DND-41 (cell line): ENCODE results near the gene RNF217.

Source experiments
- ATAC-seq: fragments of 200-7000 bp; cut with Tn5 transposase; 3 replicates; pipeline ENCODE4 v1.9.1; 2021; ENCODE audit warnings: low read depth; ENCODE audit not compliant: insufficient read depth
- DNase-seq: peaks from one replicate; pipeline ENCODE4 v3.0.0-alpha.2; 2020
- H2AFZ ChIP-seq: 2 replicates; pipeline ENCODE4 v1.6.0; 2012; ENCODE audit warnings: low read depth, low read length
- H3K27ac ChIP-seq: 2 replicates; pipeline ENCODE4 v1.5.1; 2012; ENCODE audit warnings: low read length, inconsistent platforms
- H3K27me3 ChIP-seq: fragments of 200-600 bp; sonication (generic); 2 replicates; pipeline ENCODE4 v1.6.0; 2012; ENCODE audit warnings: low read length, mild to moderate bottlenecking, inconsistent platforms; ENCODE audit not compliant: insufficient read depth, poor library complexity
- H3K36me3 ChIP-seq: 2 replicates; pipeline ENCODE4 v1.5.1; 2012; ENCODE audit warnings: low read length, inconsistent platforms; ENCODE audit not compliant: insufficient read depth
- H3K4me1 ChIP-seq: 2 replicates; pipeline ENCODE4 v1.5.1; 2012; ENCODE audit warnings: mild to moderate bottlenecking, low read length; ENCODE audit not compliant: insufficient read depth
- H3K4me2 ChIP-seq: 2 replicates; pipeline ENCODE4 v1.6.0; 2012; ENCODE audit warnings: mild to moderate bottlenecking, moderate library complexity, low read length, inconsistent platforms; ENCODE audit not compliant: insufficient read depth
- H3K4me3 ChIP-seq, 2 experiments: fragments of 200-600 bp in 1 of 2; shearing (Covaris generic) in 1 of 2; 2 replicates each; pipeline ENCODE4 v1.5.1; 2012 to 2016; ENCODE audit warnings: inconsistent platforms in 2 of 2, low read length in 2 of 2, mild to moderate bottlenecking in 2 of 2, low read depth in 1 of 2, moderate library complexity in 1 of 2
- H3K79me2 ChIP-seq: 2 replicates; pipeline ENCODE4 v1.6.0; 2012; ENCODE audit warnings: low read length, inconsistent platforms; ENCODE audit not compliant: insufficient read depth
- H3K9ac ChIP-seq: 2 replicates; pipeline ENCODE4 v1.6.0; 2012; ENCODE audit warnings: low read depth, mild to moderate bottlenecking, inconsistent platforms, low read length, moderate library complexity
- H3K9me3 ChIP-seq: 2 replicates; pipeline ENCODE4 v1.5.1; 2012; ENCODE audit warnings: low read length, moderate library complexity, mild to moderate bottlenecking, inconsistent platforms; ENCODE audit not compliant: insufficient read depth, severe bottlenecking
- H4K20me1 ChIP-seq: 2 replicates; pipeline ENCODE4 v1.6.0; 2012; ENCODE audit warnings: low read length; ENCODE audit not compliant: insufficient read depth
- CTCF ChIP-seq: IDR thresholded peaks from 2 replicates; pipeline ENCODE4 v1.5.1; 2012; ENCODE audit warnings: borderline replicate concordance, low read length, moderate library complexity, mild to moderate bottlenecking; ENCODE audit not compliant: poor library complexity, severe bottlenecking; ENCODE audit errors: extremely low read depth
- EZH2 ChIP-seq: IDR thresholded peaks from 3 replicates; pipeline ENCODE4 v1.6.1; 2012; ENCODE audit warnings: borderline replicate concordance, low read depth, mild to moderate bottlenecking, moderate library complexity, low read length, inconsistent platforms; ENCODE audit not compliant: severe bottlenecking

The RNF217 gene

GRCh38 chr6:125132058-125132457, 169.8 kb downstream of the RNF217 start:
- TF ChIP-seq EZH2 (no peak), CTCF (no peak)
- Histone ChIP-seq H3K4me2 (no peak overlapping the region), H3K36me3 (no peaks in the 10 kb centered on the region), H3K9me3 (no peaks in the 10 kb centered on the region), H3K4me3 (no peak overlapping the region), H2AFZ (no peak overlapping the region), H3K79me2 (no peaks in the 10 kb centered on the region), H3K27me3 (no peaks in the 10 kb centered on the region), H3K27ac (no peak overlapping the region), H3K9ac (no peak overlapping the region), H4K20me1 (no peaks in the 10 kb centered on the region), H3K4me1 (no peaks in the 10 kb centered on the region)
- DNase-seq: no peak
- ATAC-seq: no peak

GRCh38 chr6:125136378-125136777, 174.1 kb downstream of the RNF217 start:
- Histone ChIP-seq H2AFZ (no peak overlapping the region), H3K27me3 (no peaks in the 10 kb centered on the region), H3K36me3 (no peaks in the 10 kb centered on the region), H3K9me3 (no peaks in the 10 kb centered on the region), H3K27ac (no peak overlapping the region), H4K20me1 (no peaks in the 10 kb centered on the region), H3K79me2 (no peaks in the 10 kb centered on the region), H3K4me2 (no peak overlapping the region), H3K4me3 (no peak overlapping the region), H3K4me1 (no peaks in the 10 kb centered on the region), H3K9ac (no peak overlapping the region)
- DNase-seq: no peak
- TF ChIP-seq EZH2 (no peak), CTCF (no peak)
- no peak for ATAC-seq

- no peaks in the 10 kb centered on the region for H3K27me3 ChIP-seq
- H3K4me3 ChIP-seq: no peak overlapping the region
- H4K20me1 ChIP-seq: no peaks in the 10 kb centered on the region
- ATAC-seq (no peak), DNase-seq (no peak)
- H3K9me3 ChIP-seq: no peaks in the 10 kb centered on the region
- H3K36me3 ChIP-seq: no peaks in the 10 kb centered on the region
- H3K9ac ChIP-seq: no peak overlapping the region
- no peak overlapping the region for H3K4me2 ChIP-seq
- H3K27ac ChIP-seq: no peak overlapping the region
- no peak overlapping the region for H2AFZ ChIP-seq
- H3K4me1 ChIP-seq: no peaks in the 10 kb centered on the region
- no peaks in the 10 kb centered on the region for H3K79me2 ChIP-seq
- TF ChIP-seq CTCF (no peak), EZH2 (no peak)
These were observed 175.8 kb downstream of the RNF217 start for GRCh38 chr6:125138083-125138482.

- ATAC-seq: no peak
- no peaks in the 10 kb centered on the region for H3K36me3 ChIP-seq
- TF ChIP-seq EZH2 (no peak), CTCF (no peak)
- no peak for DNase-seq
- no peaks in the 10 kb centered on the region for H3K4me1 ChIP-seq
- no peak overlapping the region for H3K9ac ChIP-seq
- no peak overlapping the region for H3K4me3 ChIP-seq
- H3K27me3 ChIP-seq: no peaks in the 10 kb centered on the region
- H3K79me2 ChIP-seq: no peaks in the 10 kb centered on the region
- H3K9me3 ChIP-seq: no peaks in the 10 kb centered on the region
- no peak overlapping the region for H2AFZ ChIP-seq
- no peak overlapping the region for H3K4me2 ChIP-seq
- no peak overlapping the region for H3K27ac ChIP-seq
- no peaks in the 10 kb centered on the region for H4K20me1 ChIP-seq
These were observed 178.6 kb downstream of the RNF217 start for GRCh38 chr6:125140808-125141207.
